GM19023 (cell line): ENCODE data around the gene SMIM21.

Experiments
- ATAC-seq: cut with Tn5 transposase; IDR thresholded peaks from one replicate; pipeline ENCODE4 v1.9.1; 2021; ENCODE audit warnings: mild to moderate bottlenecking, moderate library complexity; ENCODE audit not compliant: unreplicated experiment

The SMIM21 gene

DNA sequence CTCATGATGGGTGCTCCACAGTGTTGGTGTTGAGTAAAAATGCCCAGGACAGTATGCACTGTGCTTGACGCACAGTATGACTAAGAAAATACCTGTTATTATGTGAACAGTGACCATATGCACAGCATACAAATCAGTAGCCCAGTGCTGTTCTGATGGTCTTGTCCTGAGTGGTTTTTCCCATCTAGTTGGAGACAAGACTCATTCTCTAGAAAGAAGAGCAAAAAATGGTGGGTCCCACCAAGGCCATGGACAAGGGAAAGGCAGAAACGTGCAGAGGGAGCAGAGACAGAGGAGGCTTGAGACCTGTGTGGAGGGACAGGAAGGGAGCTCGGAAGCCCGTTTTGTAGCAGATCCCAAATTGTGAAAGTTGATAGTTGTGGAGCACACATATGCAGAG is 987 bp upstream of the SMIM21 start:
- ATAC-seq: no peak

GRCh38 chr18:75422341-75422910 is 5.1 kb downstream of the SMIM21 start:
- no peak for ATAC-seq

GRCh38 chr18:75421656-75422055 is 5.8 kb downstream of the SMIM21 start:
- ATAC-seq: no peak

GRCh38 chr18:75418293-75419005 is 9.1 kb downstream of the SMIM21 start:
- no peak for ATAC-seq

DNA sequence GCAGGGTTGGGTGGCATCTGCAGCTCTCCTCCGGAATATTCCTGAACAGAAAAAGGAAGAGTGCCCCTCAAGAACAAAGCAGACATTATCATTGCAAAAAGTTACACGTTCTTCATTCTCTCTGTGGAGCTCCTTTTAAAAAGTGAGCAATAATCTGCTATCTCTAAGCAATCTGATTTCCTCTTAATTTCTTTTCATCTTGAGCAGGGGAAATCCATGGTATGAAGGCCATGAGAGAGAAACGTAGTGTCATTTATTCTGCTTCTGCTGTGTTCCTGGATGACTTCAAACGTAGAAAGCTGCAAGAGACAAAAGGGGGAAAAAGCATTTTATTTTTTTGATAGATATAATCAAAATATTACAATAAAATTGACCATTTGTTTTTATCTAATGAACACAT is 16.9 kb downstream of the SMIM21 start:
- no peak for ATAC-seq

GRCh38 chr18:75409806-75410205 is 17.7 kb downstream of the SMIM21 start:
- ATAC-seq: no peak

- ATAC-seq: no peak
Measured at GRCh38 chr18:75408554-75409506, 18.7 kb downstream of the SMIM21 start.

DNA sequence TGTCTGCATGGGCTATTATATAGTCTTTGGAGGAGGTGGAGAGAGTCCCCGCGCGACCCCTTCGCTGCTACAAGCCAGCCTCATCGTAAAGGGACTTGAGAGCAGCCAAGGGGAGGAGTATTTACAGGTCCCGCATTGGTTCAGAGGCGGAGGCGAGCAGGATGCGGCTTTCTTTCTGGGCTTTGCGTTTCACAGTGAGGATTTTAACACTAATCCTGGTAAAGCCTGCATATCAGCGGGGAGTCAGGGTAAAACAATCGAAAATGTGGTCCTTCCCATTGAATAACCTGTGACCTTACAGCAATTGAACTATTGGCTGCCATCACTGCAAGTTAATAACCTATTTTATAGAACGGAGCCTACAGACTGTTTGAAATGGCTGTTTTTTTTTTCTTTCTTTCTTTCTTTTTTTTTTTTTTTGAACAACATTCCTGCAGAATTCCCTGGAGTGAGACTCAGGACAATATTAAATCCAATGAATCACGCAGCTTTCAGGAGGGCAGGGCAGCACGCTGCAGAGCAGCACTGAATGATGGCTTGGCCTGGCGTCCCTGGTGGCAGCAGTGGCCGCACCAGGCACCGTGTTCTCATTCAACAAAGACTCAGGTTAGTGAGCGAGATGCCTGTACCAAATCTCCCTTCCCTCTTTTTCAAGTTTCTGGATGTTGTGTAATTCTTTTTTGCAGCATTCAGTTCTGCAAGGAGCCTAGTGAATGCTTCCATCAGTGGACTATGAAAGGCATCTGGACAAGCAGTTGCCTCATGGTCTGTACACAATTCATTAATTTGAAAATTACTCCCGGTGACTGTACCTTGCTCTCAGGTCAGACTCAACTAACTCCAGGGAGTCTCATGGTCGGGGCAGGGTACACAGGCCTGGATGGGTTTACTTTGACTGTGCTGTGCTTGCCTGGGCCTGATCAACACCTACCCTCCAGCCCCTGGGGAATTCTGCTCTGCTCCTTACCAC is 19.8 kb downstream of the SMIM21 start:
- no peak for ATAC-seq

- no peak for ATAC-seq
Measured at GRCh38 chr18:75406491-75407445, 20.7 kb downstream of the SMIM21 start.

DNA sequence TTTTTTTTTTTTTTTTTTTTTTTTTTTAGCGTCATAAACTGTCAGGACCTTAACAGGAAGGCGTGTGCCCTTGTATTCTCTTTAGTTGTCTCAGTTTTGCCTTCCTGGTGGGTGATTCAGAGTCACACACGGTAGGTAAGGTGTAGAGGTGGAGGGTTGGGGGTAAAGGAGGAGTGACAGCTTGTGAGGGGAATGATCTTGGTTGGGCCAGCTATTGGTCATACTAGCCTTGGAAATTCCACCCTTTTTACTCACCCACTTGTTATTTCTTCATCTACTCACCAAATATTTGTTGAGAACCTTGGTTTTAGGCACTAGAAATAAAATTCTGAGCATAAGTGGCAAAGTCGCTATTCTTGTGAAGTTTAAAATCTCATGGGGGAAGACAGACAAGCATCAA is 22.2 kb downstream of the SMIM21 start:
- ATAC-seq: no peak

- ATAC-seq: no peak
Measured at GRCh38 chr18:75400366-75400765, 27.1 kb downstream of the SMIM21 start.

DNA sequence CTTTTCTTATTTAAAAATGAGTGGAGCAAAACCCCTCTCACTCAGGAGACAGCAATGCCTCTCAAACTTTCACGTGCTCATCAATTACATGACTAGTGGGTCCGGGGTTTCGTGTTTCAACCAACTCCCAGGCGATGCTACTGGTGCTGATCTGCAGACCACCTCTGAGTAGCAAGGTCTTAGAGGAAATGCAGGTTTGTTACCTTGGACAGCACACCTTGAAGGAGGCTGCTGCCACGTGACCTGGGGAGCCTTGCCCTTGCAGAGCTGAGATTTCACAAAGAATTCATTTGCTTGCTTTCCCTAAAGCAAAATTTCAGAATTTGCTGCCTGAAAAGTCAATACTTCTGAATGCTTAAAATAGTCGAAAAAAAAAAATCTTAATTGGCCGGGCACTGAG is 32.4 kb downstream of the SMIM21 start:
- no peak for ATAC-seq

DNA sequence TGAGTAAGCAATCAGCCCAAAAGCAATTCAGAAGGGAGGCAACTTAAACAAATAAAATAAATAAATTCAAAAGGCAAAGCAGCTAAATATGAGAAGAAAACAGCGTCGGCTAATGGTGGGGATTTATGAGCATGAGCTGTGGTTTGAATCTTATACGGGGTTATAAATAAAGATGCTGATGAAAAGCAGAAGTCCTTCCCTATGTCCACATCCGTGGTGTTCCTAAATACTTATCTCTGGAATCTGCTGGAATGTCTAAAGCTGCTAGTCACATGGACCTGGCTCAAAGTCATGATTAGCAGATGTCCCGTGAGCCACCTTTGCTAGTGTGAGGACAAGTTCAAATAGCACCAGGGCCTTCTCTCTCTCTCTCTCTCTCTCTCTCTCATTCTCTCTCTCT is 33.8 kb downstream of the SMIM21 start:
- ATAC-seq: no peak

GRCh38 chr18:75392226-75392578 is 35.3 kb downstream of the SMIM21 start:
- no peak for ATAC-seq

GRCh38 chr18:75391279-75392225 is 36.0 kb downstream of the SMIM21 start:
- ATAC-seq: no peak

- no peak for ATAC-seq
Measured at GRCh38 chr18:75390854-75391253, 36.6 kb downstream of the SMIM21 start.

- no peak for ATAC-seq
Measured at GRCh38 chr18:75384144-75384543, 43.4 kb downstream of the SMIM21 start.
